IPS-18a (cell line): ENCODE measurements around the gene SLC4A5.

Experiments used
- H3K27ac ChIP-seq: one replicate; pipeline ENCODE4 v1.5.1; 2013; ENCODE audit warnings: low read length
- H3K27me3 ChIP-seq: one replicate; pipeline ENCODE4 v1.6.1; 2013; ENCODE audit warnings: mild to moderate bottlenecking, low read length; ENCODE audit not compliant: control insufficient read depth, insufficient read depth
- H3K36me3 ChIP-seq: one replicate; pipeline ENCODE4 v1.6.1; 2013; ENCODE audit warnings: low read depth, low read length; ENCODE audit not compliant: control insufficient read depth
- H3K4me1 ChIP-seq: one replicate; pipeline ENCODE4 v1.6.1; 2013; ENCODE audit warnings: low read depth, low read length; ENCODE audit not compliant: control insufficient read depth
- H3K4me3 ChIP-seq: one replicate; pipeline ENCODE4 v1.5.1; 2013; ENCODE audit warnings: low read length
- H3K9ac ChIP-seq: one replicate; pipeline ENCODE4 v1.6.1; 2013; ENCODE audit warnings: mild to moderate bottlenecking, low read length, moderate library complexity
- H3K9me3 ChIP-seq: one replicate; pipeline ENCODE4 v1.6.1; 2013; ENCODE audit warnings: low read depth, low read length; ENCODE audit not compliant: control insufficient read depth

The SLC4A5 gene, protein sequence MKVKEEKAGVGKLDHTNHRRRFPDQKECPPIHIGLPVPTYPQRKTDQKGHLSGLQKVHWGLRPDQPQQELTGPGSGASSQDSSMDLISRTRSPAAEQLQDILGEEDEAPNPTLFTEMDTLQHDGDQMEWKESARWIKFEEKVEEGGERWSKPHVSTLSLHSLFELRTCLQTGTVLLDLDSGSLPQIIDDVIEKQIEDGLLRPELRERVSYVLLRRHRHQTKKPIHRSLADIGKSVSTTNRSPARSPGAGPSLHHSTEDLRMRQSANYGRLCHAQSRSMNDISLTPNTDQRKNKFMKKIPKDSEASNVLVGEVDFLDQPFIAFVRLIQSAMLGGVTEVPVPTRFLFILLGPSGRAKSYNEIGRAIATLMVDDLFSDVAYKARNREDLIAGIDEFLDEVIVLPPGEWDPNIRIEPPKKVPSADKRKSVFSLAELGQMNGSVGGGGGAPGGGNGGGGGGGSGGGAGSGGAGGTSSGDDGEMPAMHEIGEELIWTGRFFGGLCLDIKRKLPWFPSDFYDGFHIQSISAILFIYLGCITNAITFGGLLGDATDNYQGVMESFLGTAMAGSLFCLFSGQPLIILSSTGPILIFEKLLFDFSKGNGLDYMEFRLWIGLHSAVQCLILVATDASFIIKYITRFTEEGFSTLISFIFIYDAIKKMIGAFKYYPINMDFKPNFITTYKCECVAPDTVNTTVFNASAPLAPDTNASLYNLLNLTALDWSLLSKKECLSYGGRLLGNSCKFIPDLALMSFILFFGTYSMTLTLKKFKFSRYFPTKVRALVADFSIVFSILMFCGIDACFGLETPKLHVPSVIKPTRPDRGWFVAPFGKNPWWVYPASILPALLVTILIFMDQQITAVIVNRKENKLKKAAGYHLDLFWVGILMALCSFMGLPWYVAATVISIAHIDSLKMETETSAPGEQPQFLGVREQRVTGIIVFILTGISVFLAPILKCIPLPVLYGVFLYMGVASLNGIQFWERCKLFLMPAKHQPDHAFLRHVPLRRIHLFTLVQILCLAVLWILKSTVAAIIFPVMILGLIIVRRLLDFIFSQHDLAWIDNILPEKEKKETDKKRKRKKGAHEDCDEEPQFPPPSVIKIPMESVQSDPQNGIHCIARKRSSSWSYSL

DNA sequence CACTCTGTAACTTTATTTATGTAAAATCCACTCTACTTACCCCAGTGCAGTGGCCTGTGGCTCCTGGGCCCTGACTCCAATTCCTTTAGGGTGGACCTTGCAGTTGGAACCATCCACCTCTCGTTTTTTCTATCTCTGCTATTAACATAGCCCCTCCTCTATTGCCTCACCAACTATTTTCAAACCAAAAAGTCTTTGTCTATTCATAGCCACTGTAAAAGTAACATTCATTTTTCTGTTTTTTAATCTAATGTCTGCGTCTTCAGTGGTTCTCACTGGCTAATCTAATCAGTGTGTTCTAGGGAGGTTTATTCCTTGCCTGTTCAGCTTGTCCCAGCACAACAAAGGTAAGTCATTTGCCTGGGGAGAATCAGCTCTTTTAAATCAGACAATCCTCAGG is at the start of gene SLC4A5:
Gene SLC4A5, minus strand, starts transcription at position 101 of the 400 bp plus-strand sequence. CDS start 28,393 bp downstream, outside the sequence.
- Histone ChIP-seq H3K4me1 (no peaks in the 10 kb centered on the region), H3K4me3 (no peak within 1 kb of the TSS), H3K36me3 (no peaks in the 10 kb centered on the region), H3K9me3 (no peaks in the 10 kb centered on the region), H3K9ac (no peak within 1 kb of the TSS), H3K27ac (no peak within 1 kb of the TSS), H3K27me3 (no peaks in the 10 kb centered on the region)

DNA sequence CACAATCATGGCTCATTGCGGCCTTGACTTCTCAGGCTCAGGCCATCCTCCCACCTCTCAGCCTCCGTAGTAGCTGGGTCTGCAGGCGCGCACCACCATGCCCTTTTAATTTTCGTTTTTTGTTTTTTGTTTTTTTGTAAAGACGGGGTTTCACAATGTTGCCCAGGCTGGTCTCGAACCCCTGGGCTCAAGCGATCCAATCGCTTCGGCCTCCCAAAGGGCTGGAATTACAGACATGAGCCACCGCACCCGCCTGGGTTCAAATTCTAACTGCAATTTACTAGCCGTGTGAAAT is 49.2 kb upstream of the SLC4A5 start:
- Histone ChIP-seq H3K4me3 (peak overlapping the region; percentile 99), H3K27me3 (no peaks in the 10 kb centered on the region), H3K4me1 (peaks cover 7% of the 10 kb centered on the region), H3K9me3 (no peaks in the 10 kb centered on the region), H3K9ac (peak overlapping the region; percentile 91), H3K27ac (no peak overlapping the region), H3K36me3 (no peaks in the 10 kb centered on the region)

DNA sequence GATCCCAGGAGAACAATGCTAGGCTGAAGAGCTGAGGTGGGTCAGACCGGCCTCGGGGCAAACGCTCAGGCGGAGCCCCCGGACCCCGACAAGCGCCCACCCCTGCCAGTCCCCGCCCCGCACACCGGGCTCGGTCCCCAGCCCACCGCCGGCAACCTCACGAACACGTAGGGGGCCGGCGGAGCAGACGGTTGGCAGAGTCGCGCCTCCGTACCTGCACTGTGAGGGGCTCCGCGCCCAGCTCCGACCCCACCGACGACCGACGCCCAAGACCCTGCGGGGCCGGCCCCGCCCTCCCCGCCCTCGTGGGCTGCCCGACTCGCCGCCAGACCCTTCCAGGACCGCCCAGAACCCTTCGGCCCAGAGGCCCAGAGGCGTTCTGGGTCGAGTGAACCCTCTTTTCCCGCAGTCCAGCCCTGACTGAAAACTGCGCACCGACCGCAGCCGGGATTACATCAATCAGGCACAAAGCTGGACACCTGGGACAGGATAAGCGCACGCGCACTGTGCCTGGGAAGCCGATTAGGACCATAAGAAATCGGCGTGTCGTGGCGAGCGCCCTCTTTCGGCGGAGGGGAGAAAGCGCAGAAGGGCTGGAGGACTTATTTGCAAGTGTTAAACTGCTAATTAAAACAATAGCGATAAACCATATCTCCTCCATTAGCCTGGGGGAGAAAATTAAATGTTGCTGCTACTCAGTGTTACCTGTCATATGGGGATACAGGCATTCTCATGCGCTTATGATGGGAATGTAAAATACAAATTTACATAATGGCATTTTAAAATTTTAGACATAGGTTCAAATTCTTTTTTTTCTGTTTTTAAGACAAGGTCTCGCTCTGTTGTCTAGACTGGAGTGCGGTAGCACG is 48.6 kb upstream of the SLC4A5 start:
- Histone ChIP-seq H3K4me1 (peaks cover 7% of the 10 kb centered on the region), H3K9me3 (no peaks in the 10 kb centered on the region), H3K9ac (peak overlapping the region; percentile 91), H3K27me3 (no peaks in the 10 kb centered on the region), H3K27ac (peak overlapping the region; percentile 91), H3K4me3 (peak overlapping the region; percentile 99), H3K36me3 (no peaks in the 10 kb centered on the region)

DNA sequence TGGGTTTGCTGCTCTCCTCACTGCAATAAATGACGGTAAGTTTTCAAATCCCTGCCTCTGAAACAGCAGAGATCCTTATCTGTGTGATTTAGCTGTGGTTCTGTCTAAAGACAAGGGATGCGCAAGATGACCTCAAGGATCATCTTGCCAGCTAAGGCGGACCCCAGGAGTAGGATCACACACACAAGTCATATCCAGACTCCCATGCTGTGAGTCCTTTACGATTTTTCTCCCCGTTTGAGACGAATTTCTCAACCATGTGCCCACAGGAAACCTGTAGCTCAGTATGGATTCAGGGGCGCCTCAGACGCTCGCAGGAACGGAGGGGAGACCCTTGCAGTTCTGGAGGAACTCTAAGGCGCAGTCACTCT is 48.0 kb upstream of the SLC4A5 start:
- Histone ChIP-seq H3K27ac (peak overlapping the region; percentile 86), H3K9me3 (no peaks in the 10 kb centered on the region), H3K4me3 (peak overlapping the region; percentile 99)

DNA sequence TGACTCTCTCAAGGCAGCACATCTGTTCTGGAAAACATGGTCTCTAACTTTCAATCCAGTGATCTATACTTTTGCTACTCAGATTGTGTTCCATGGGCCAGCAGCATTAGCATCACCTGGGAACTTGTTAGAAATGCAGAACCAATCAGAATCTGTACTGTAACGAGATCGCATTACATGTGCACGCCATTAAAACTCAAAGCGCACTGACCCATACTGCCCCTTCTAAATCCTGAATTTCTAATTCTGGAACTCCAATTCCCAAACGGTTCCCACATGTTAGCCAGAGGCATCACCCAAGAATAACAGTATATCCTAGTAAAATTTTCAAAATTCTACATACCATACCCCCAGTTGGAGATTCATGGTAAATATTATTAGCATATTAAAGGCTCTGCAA is 47.4 kb upstream of the SLC4A5 start:
- Histone ChIP-seq H3K9me3 (no peaks in the 10 kb centered on the region), H3K36me3 (no peaks in the 10 kb centered on the region), H3K27me3 (no peaks in the 10 kb centered on the region), H3K4me1 (peaks cover 7% of the 10 kb centered on the region), H3K9ac (peak overlapping the region; percentile 91), H3K27ac (no peak overlapping the region), H3K4me3 (peak overlapping the region; percentile 99)

More for the DNA sequence above, 48.0 kb upstream of the SLC4A5 start:
- Histone ChIP-seq H3K27me3 (no peaks in the 10 kb centered on the region), H3K4me1 (peaks cover 7% of the 10 kb centered on the region), H3K9ac (peak overlapping the region; percentile 91), H3K36me3 (no peaks in the 10 kb centered on the region)

DNA sequence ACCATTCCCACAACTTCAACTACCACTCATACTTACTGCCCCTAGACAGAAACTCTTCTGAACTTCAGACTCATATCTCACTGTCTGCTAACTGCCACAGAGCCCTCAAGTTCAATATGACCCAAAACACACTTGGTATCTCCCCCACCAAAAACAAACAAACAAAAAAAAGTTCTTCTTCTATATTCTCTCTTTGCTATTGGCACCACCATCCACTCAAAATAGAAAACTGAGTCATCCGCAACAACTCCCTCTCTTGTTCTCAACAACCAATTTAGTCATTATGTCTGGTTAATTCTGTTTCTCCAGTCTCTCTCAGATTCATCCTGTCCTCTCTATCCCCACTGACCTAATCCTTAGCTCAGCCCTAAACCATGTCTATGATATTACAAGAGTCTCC is 44.1 kb upstream of the SLC4A5 start:
- Histone ChIP-seq H3K27me3 (no peaks in the 10 kb centered on the region), H3K4me3 (no peak overlapping the region), H3K4me1 (peaks cover 7% of the 10 kb centered on the region), H3K9me3 (no peaks in the 10 kb centered on the region), H3K36me3 (peaks cover 7% of the 10 kb centered on the region), H3K27ac (no peak overlapping the region), H3K9ac (no peak overlapping the region)

DNA sequence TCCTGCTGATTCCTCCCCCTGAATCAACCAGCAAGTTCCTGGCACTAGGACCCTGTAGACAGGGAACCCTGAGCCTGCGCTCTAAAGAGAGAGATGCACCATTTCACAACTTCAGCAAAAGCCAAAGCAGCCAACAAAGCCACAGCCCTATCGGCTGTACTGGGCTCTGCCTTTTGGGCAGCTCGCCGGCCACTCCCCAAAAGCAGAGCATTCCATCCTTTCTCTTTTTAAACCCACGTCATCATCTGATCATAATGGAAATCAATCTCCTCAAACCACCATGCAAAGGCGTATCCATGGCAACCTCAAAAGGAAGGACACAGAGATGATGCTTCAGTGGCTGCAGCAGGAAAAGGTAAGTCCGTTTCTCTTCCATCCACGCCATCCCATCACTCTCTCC is 42.2 kb upstream of the SLC4A5 start:
- H3K4me3 ChIP-seq: no peak overlapping the region
- peaks cover 4% of the 10 kb centered on the region for H3K4me1 ChIP-seq
- peaks cover 7% of the 10 kb centered on the region for H3K36me3 ChIP-seq
- H3K9me3 ChIP-seq: no peaks in the 10 kb centered on the region
- H3K27ac ChIP-seq: no peak overlapping the region
- H3K9ac ChIP-seq: no peak overlapping the region
- H3K27me3 ChIP-seq: no peaks in the 10 kb centered on the region

DNA sequence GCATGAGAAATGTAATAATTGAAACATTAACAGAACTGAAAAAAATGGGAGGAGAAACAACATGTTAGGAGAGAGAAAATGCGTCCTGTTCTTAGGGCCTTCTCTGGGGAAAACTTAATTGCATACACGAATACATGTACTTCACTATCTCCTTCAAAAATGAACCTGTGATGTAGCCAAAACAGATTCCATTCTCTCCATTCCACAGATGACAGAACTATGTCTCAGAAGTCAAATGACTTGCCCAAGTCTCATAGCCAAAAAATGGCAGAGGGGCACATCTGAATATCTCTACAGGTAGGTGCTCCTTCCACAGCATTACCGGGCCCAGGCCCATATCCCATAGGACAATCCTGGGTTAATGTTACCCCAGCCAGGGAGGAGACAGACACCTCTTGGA is 40.8 kb upstream of the SLC4A5 start:
- Histone ChIP-seq H3K36me3 (peaks cover 7% of the 10 kb centered on the region), H3K9ac (no peak overlapping the region), H3K27ac (no peak overlapping the region), H3K4me1 (peaks cover 4% of the 10 kb centered on the region), H3K27me3 (no peaks in the 10 kb centered on the region), H3K4me3 (no peak overlapping the region), H3K9me3 (no peaks in the 10 kb centered on the region)

DNA sequence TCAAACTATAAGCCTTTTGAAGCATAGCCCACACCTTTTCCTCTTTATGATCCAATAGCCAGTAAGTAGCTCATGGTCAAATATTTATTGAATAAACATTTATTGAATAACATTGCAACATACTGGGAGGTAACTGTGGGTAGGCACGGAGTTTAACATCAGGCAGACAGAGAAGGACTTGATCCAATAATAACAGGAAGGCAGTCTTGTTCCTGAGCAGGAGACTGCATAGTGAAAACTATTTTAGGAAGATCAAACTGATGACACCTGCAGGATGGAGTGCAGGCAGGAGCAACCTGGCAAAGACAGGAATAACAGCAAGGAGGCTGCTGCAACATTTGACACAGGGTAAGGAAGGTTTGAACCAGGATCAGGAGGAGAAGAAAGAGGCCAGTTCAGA is 40.0 kb upstream of the SLC4A5 start:
- H3K4me3 ChIP-seq: no peak overlapping the region
- H3K36me3 ChIP-seq: peaks cover 7% of the 10 kb centered on the region
- no peak overlapping the region for H3K27ac ChIP-seq
- H3K4me1 ChIP-seq: peaks cover 4% of the 10 kb centered on the region
- H3K9me3 ChIP-seq: no peaks in the 10 kb centered on the region
- H3K9ac ChIP-seq: no peak overlapping the region
- no peaks in the 10 kb centered on the region for H3K27me3 ChIP-seq

DNA sequence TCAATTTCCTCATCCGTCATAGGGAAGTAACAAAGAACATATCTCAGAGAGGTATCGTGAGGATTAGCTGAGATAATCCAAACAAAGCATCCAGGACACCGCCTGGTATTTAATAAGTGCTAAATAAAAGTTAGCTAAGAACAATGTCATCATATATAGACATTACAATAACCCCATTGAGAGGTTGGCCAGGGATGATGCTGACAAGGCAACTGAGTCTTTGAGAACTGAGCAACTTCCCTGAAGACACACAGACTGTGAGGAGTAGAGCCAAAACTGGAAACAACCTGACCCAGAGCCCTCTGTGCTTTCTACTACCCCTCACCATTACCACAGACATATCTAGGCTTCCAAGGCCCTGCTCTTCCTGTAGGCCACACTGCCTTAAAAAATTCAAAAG is 38.5 kb upstream of the SLC4A5 start:
- H3K27ac ChIP-seq: no peak overlapping the region
- H3K36me3 ChIP-seq: peaks cover 18% of the 10 kb centered on the region
- H3K4me1 ChIP-seq: peaks cover 4% of the 10 kb centered on the region
- H3K27me3 ChIP-seq: no peaks in the 10 kb centered on the region
- no peak overlapping the region for H3K4me3 ChIP-seq
- no peaks in the 10 kb centered on the region for H3K9me3 ChIP-seq
- no peak overlapping the region for H3K9ac ChIP-seq
